LNCAP (cell line): Measurements from ENCODE around the gene CPN2.

ENCODE experiments used
- CTCF ChIP-seq: fragments of 450-650 bp; IDR thresholded peaks from 2 replicates; pipeline ENCODE4 v1.5.1; 2017; ENCODE audit warnings: mild to moderate bottlenecking

The CPN2 gene

GRCh38 chr3:194339356-194339755 lies 11.8 kb downstream of the CPN2 start:
- no peak for TF ChIP-seq CTCF

GRCh38 chr3:194337965-194338753 lies 13.0 kb downstream of the CPN2 start:
- no peak for TF ChIP-seq CTCF

GRCh38 chr3:194336601-194337355 lies 14.3 kb downstream of the CPN2 start:
- TF ChIP-seq CTCF: no peak

- TF ChIP-seq CTCF: no peak
These were observed 17.2 kb downstream of the CPN2 start for GRCh38 chr3:194333981-194334320.

- peak; percentile 96 for TF ChIP-seq CTCF
These were observed 17.7 kb downstream of the CPN2 start for GRCh38 chr3:194333212-194333980.

GRCh38 chr3:194332858-194333211 lies 18.3 kb downstream of the CPN2 start:
- no peak for TF ChIP-seq CTCF

GRCh38 chr3:194330579-194330978 lies 20.5 kb downstream of the CPN2 start:
- TF ChIP-seq CTCF: no peak
